NCI-H2081 treated with DMSO at 0.1 percent for 48 hours (cell line): ENCODE results near the gene IYD.

Experiments used
- DNase-seq: peaks from one replicate; lab custom pipeline; 2025; lab: John Stamatoyannopoulos, UW

The IYD gene

GRCh38 chr6:150368762-150369161, at the start of gene IYD:
Gene IYD (plus strand): TSS chr6:150369012. CDS start chr6:150369032, 20 bp downstream.
- no peak for DNase-seq

- no peak for DNase-seq
Observed at GRCh38 chr6:150319924-150320323, 48.9 kb upstream of the IYD start.

GRCh38 chr6:150320442-150320841, 48.4 kb upstream of the IYD start:
- DNase-seq: no peak

GRCh38 chr6:150322466-150322871, 46.3 kb upstream of the IYD start:
- no peak for DNase-seq

GRCh38 chr6:150323205-150323604, 45.6 kb upstream of the IYD start:
- DNase-seq: no peak

GRCh38 chr6:150324044-150324443, 44.8 kb upstream of the IYD start:
- DNase-seq: no peak

- DNase-seq: no peak
Observed at GRCh38 chr6:150325066-150325772, 43.6 kb upstream of the IYD start.

GRCh38 chr6:150327117-150327774, 41.6 kb upstream of the IYD start:
- DNase-seq: no peak

- no peak for DNase-seq
Observed at GRCh38 chr6:150328744-150329405, 39.9 kb upstream of the IYD start.

- no peak for DNase-seq
Observed at GRCh38 chr6:150331344-150331743, 37.5 kb upstream of the IYD start.

GRCh38 chr6:150332939-150333584, 35.8 kb upstream of the IYD start:
- DNase-seq: no peak

GRCh38 chr6:150333585-150333941, 35.2 kb upstream of the IYD start:
- no peak for DNase-seq

GRCh38 chr6:150334790-150335783, 33.7 kb upstream of the IYD start:
- DNase-seq: no peak

GRCh38 chr6:150336299-150336698, 32.5 kb upstream of the IYD start:
- no peak for DNase-seq

GRCh38 chr6:150336708-150337107, 32.1 kb upstream of the IYD start:
- DNase-seq: no peak

- DNase-seq: no peak
Observed at GRCh38 chr6:150342126-150342525, 26.7 kb upstream of the IYD start.

- DNase-seq: no peak
Observed at GRCh38 chr6:150343434-150343833, 25.4 kb upstream of the IYD start.

GRCh38 chr6:150345781-150346180, 23.0 kb upstream of the IYD start:
- no peak for DNase-seq

- DNase-seq: no peak
Observed at GRCh38 chr6:150346346-150346745, 22.5 kb upstream of the IYD start.

GRCh38 chr6:150347845-150348244, 21.0 kb upstream of the IYD start:
- DNase-seq: no peak

GRCh38 chr6:150349546-150349945, 19.3 kb upstream of the IYD start:
- DNase-seq: no peak
